H9 (cell line): Measurements from ENCODE around the gene OR6V1. TPM values are rescaled to one million over a fixed set of nuclear protein-coding genes. Genes with fewer than 3 reads are reported as not detected.

Source experiments
- DNase-seq: peaks from one replicate; pipeline ENCODE4 v3.0.0-alpha.2; 2017
- H2AFZ ChIP-seq: one replicate; pipeline ENCODE4 v1.6.1; 2013; ENCODE audit warnings: mild to moderate bottlenecking, low read length, control low read depth, moderate library complexity
- H2AK5ac ChIP-seq: 2 replicates; pipeline ENCODE4 v1.6.1; 2013; ENCODE audit warnings: low read length, control low read depth, mixed read lengths; ENCODE audit not compliant: insufficient read length
- H2BK120ac ChIP-seq: one replicate; pipeline ENCODE4 v1.6.1; 2013; ENCODE audit warnings: low read depth, mild to moderate bottlenecking, low read length, control low read depth, inconsistent platforms; ENCODE audit not compliant: poor library complexity, severe bottlenecking
- H2BK12ac ChIP-seq: 2 replicates; pipeline ENCODE4 v1.6.1; 2013; ENCODE audit warnings: low read length, control low read depth, mixed read lengths, low read depth; ENCODE audit not compliant: insufficient read length
- H2BK15ac ChIP-seq: 2 replicates; pipeline ENCODE4 v1.6.1; 2013; ENCODE audit warnings: low read depth, low read length, control low read depth
- H2BK20ac ChIP-seq: one replicate; pipeline ENCODE4 v1.6.1; 2013; ENCODE audit warnings: low read depth, mild to moderate bottlenecking, low read length, control low read depth, inconsistent platforms; ENCODE audit not compliant: poor library complexity, severe bottlenecking
- H2BK5ac ChIP-seq: 2 replicates; pipeline ENCODE4 v1.6.1; 2013; ENCODE audit warnings: low read length, control low read depth, mixed read lengths; ENCODE audit not compliant: insufficient read length
- H3K14ac ChIP-seq: 2 replicates; pipeline ENCODE4 v1.6.1; 2013; ENCODE audit warnings: low read length, control low read depth; ENCODE audit not compliant: insufficient read depth
- H3K18ac ChIP-seq: 2 replicates; pipeline ENCODE4 v1.6.1; 2013; ENCODE audit warnings: low read depth, mild to moderate bottlenecking, mixed read lengths, low read length, control low read depth; ENCODE audit not compliant: insufficient read length
- H3K23ac ChIP-seq: 2 replicates; pipeline ENCODE4 v1.6.1; 2013; ENCODE audit warnings: low read length, control low read depth, mixed read lengths, low read depth; ENCODE audit not compliant: insufficient read length
- H3K23me2 ChIP-seq: 2 replicates; pipeline ENCODE4 v1.6.1; 2013; ENCODE audit warnings: low read depth, mild to moderate bottlenecking, mixed read lengths, low read length, control low read depth; ENCODE audit not compliant: insufficient read length, poor library complexity, severe bottlenecking
- H3K27ac ChIP-seq: 2 replicates; pipeline ENCODE4 v1.5.1; 2013; ENCODE audit warnings: low read length, control low read depth, mixed read lengths, low read depth; ENCODE audit not compliant: insufficient read length
- H3K27me3 ChIP-seq: 2 replicates; pipeline ENCODE4 v1.6.1; 2013; ENCODE audit warnings: low read length, control low read depth, inconsistent platforms; ENCODE audit not compliant: insufficient read depth
- H3K4ac ChIP-seq: 2 replicates; pipeline ENCODE4 v1.6.1; 2013; ENCODE audit warnings: low read depth, mild to moderate bottlenecking, control low read depth, inconsistent platforms, low read length, moderate library complexity
- H3K4me1 ChIP-seq: 2 replicates; pipeline ENCODE4 v1.6.1; 2013; ENCODE audit warnings: low read length, control low read depth, inconsistent platforms; ENCODE audit not compliant: insufficient read depth
- H3K4me2 ChIP-seq: 2 replicates; pipeline ENCODE4 v1.6.1; 2013; ENCODE audit warnings: low read length, control low read depth, mixed read lengths; ENCODE audit not compliant: insufficient read length, insufficient read depth
- H3K56ac ChIP-seq: 2 replicates; pipeline ENCODE4 v1.6.1; 2013; ENCODE audit warnings: low read depth, mild to moderate bottlenecking, mixed read lengths, low read length, control low read depth; ENCODE audit not compliant: insufficient read length
- H3K79me1 ChIP-seq: 2 replicates; pipeline ENCODE4 v1.6.1; 2013; ENCODE audit warnings: low read depth, mild to moderate bottlenecking, moderate library complexity, low read length, control low read depth, inconsistent platforms; ENCODE audit not compliant: insufficient read depth, poor library complexity, severe bottlenecking
- H3K79me2 ChIP-seq: 2 replicates; pipeline ENCODE4 v1.6.1; 2013; ENCODE audit warnings: low read length, control low read depth, inconsistent platforms; ENCODE audit not compliant: insufficient read depth
- H3K9ac ChIP-seq: 2 replicates; pipeline ENCODE4 v1.6.1; 2013; ENCODE audit warnings: low read length, control low read depth, mixed read lengths; ENCODE audit not compliant: insufficient read length; ENCODE audit errors: extremely low read depth
- H3K9me3 ChIP-seq: one replicate; pipeline ENCODE4 v1.6.1; 2013; ENCODE audit warnings: low read depth, low read length, inconsistent platforms; ENCODE audit not compliant: control insufficient read depth
- H3T11ph ChIP-seq: one replicate; pipeline ENCODE4 v1.6.1; 2013; ENCODE audit warnings: mild to moderate bottlenecking, low read length, control low read depth, inconsistent platforms
- H4K20me1 ChIP-seq: one replicate; pipeline ENCODE4 v1.6.1; 2013; ENCODE audit not compliant: control insufficient read depth, insufficient read length, insufficient read depth
- H4K5ac ChIP-seq: 2 replicates; pipeline ENCODE4 v1.6.1; 2013; ENCODE audit warnings: low read depth, mild to moderate bottlenecking, mixed read lengths, low read length, control low read depth; ENCODE audit not compliant: insufficient read length
- H4K8ac ChIP-seq: replicated peaks from 2 replicates; pipeline ENCODE4 v1.6.1; 2013; ENCODE audit warnings: low read length, control low read depth, mixed read lengths, low read depth; ENCODE audit not compliant: insufficient read length
- H4K91ac ChIP-seq: 2 replicates; pipeline ENCODE4 v1.6.1; 2013; ENCODE audit warnings: low read depth, mild to moderate bottlenecking, moderate library complexity, mixed read lengths, low read length, control low read depth; ENCODE audit not compliant: insufficient read length
- H3K27ac Mint-ChIP-seq, 3 experiments: 2 replicates in 2 of 3; 3 replicates in 1 of 3; pipeline ENCODE4 v1.8.0; 2020 to 2021; ENCODE audit warnings: mixed read lengths in 3 of 3, mild to moderate bottlenecking in 1 of 3, moderate library complexity in 1 of 3
- H3K27me3 Mint-ChIP-seq: 2 replicates; pipeline ENCODE4 v1.8.0; 2021; ENCODE audit warnings: low read depth, mild to moderate bottlenecking, moderate library complexity, mixed read lengths
- H3K36me3 Mint-ChIP-seq, 3 experiments: 2 replicates in 2 of 3; 3 replicates in 1 of 3; pipeline ENCODE4 v1.8.0; 2020 to 2021; ENCODE audit warnings: low read depth in 3 of 3, mixed read lengths in 3 of 3; ENCODE audit not compliant: insufficient read depth in 1 of 3
- H3K4me1 Mint-ChIP-seq, 2 experiments: 2 replicates each; pipeline ENCODE4 v1.8.0; 2020; ENCODE audit warnings: mixed read lengths in 2 of 2
- H3K4me3 Mint-ChIP-seq, 2 experiments: 2 replicates in 1 of 2; 3 replicates in 1 of 2; pipeline ENCODE4 v1.8.0; 2020 to 2021; ENCODE audit warnings: mild to moderate bottlenecking in 2 of 2, mixed read lengths in 2 of 2, moderate library complexity in 1 of 2
- H3K9me3 Mint-ChIP-seq, 2 experiments: 2 replicates in 1 of 2; 3 replicates in 1 of 2; pipeline ENCODE4 v1.8.0; 2020; ENCODE audit warnings: mild to moderate bottlenecking in 2 of 2, mixed read lengths in 2 of 2, moderate library complexity in 1 of 2
- CTCF ChIP-seq: fragments of 200-600 bp; sonication (generic); conservative IDR thresholded peaks from 3 replicates; pipeline ENCODE4 v1.8.0; 2021; ENCODE audit warnings: antibody characterized with exemption, mild to moderate bottlenecking
- total RNA-seq: library from RNA; stranded (reverse); gene quantifications from 2 replicates; pipeline ENCODE4 v1.2.1, GENCODE V29; 2021

Gene OR6V1
- total RNA-seq, 1 experiment from 2014 or later = not detected

GRCh38 chr7:143048827-143049226, 3.3 kb upstream of the OR6V1 start:
- no peak overlapping the region for H3K18ac ChIP-seq
- no peak overlapping the region for H3K4ac ChIP-seq
- no peak overlapping the region for H4K5ac ChIP-seq
- H3K56ac ChIP-seq = no peak overlapping the region
- no peak overlapping the region for H2BK12ac ChIP-seq
- no peak overlapping the region for H3K9ac ChIP-seq
- no peak overlapping the region for H2AFZ ChIP-seq
- Mint-ChIP-seq H3K4me3 (no peak overlapping the region), H3K9me3 (no peaks in the 10 kb centered on the region), H3K27me3 (no peaks in the 10 kb centered on the region; the same call in none of the 2 replicates), H3K27ac (no peak overlapping the region), H3K4me1 (no peaks in the 10 kb centered on the region), H3K36me3 (no peaks in the 10 kb centered on the region)
- no peaks in the 10 kb centered on the region for H3K4me1 ChIP-seq
- H4K91ac ChIP-seq = no peak overlapping the region
- no peak overlapping the region for H2BK5ac ChIP-seq
- no peak overlapping the region for H2BK20ac ChIP-seq
- H3T11ph ChIP-seq = no peak overlapping the region
- H3K9me3 ChIP-seq = no peaks in the 10 kb centered on the region
- no peaks in the 10 kb centered on the region for H3K23me2 ChIP-seq
- DNase-seq = no peak
- H2BK15ac ChIP-seq = no peak overlapping the region
- no peak overlapping the region for H2BK120ac ChIP-seq
- no peak overlapping the region for H2AK5ac ChIP-seq
- no peak overlapping the region for H3K23ac ChIP-seq
- no peaks in the 10 kb centered on the region for H3K79me2 ChIP-seq
- H3K27ac ChIP-seq = no peak overlapping the region
- TF ChIP-seq CTCF = no peak
- no peak overlapping the region for H4K8ac ChIP-seq
- no peak overlapping the region for H3K14ac ChIP-seq
- H3K79me1 ChIP-seq = no peaks in the 10 kb centered on the region
- H3K4me2 ChIP-seq = no peak overlapping the region
- no peaks in the 10 kb centered on the region for H3K27me3 ChIP-seq
- H4K20me1 ChIP-seq = no peaks in the 10 kb centered on the region
